HG02678 (cell line): ENCODE data around the gene FABP1.

ENCODE experiments used
- ATAC-seq: cut with Tn5 transposase; IDR thresholded peaks from one replicate; pipeline ENCODE4 v1.9.1; 2021; ENCODE audit warnings: mild to moderate bottlenecking, moderate library complexity; ENCODE audit not compliant: unreplicated experiment

FABP1 gene

GRCh38 chr2:88127888-88128653, at the start of gene FABP1:
Gene FABP1, minus strand, starts transcription at chr2:88128062. Its CDS starts 45 bp downstream, at chr2:88128017.
- no peak for ATAC-seq

- no peak for ATAC-seq
These were observed 49.7 kb upstream of the FABP1 start for GRCh38 chr2:88177556-88177955.

- ATAC-seq = no peak
These were observed 48.6 kb upstream of the FABP1 start for GRCh38 chr2:88176352-88176984.

GRCh38 chr2:88172882-88173281, 45.0 kb upstream of the FABP1 start:
- ATAC-seq = no peak

GRCh38 chr2:88171966-88172365, 44.1 kb upstream of the FABP1 start:
- ATAC-seq = no peak

GRCh38 chr2:88170472-88170892, 42.6 kb upstream of the FABP1 start:
- no peak for ATAC-seq

- no peak for ATAC-seq
These were observed 40.5 kb upstream of the FABP1 start for GRCh38 chr2:88168386-88168785.

GRCh38 chr2:88167740-88168139, 39.9 kb upstream of the FABP1 start:
- no peak for ATAC-seq

GRCh38 chr2:88165332-88166003, 37.6 kb upstream of the FABP1 start:
- no peak for ATAC-seq

GRCh38 chr2:88161446-88162244, 33.8 kb upstream of the FABP1 start:
- ATAC-seq = no peak

- ATAC-seq = no peak
These were observed 32.7 kb upstream of the FABP1 start for GRCh38 chr2:88160517-88160916.

- peak; percentile 64 for ATAC-seq
These were observed 32.1 kb upstream of the FABP1 start for GRCh38 chr2:88159955-88160415.

- peak; percentile 10 for ATAC-seq
These were observed 31.6 kb upstream of the FABP1 start for GRCh38 chr2:88159481-88159880.

GRCh38 chr2:88148929-88149438, 21.1 kb upstream of the FABP1 start:
- ATAC-seq = no peak

GRCh38 chr2:88147145-88147544, 19.3 kb upstream of the FABP1 start:
- ATAC-seq = no peak

GRCh38 chr2:88146590-88146989, 18.7 kb upstream of the FABP1 start:
- ATAC-seq = no peak

GRCh38 chr2:88144914-88145497, 17.1 kb upstream of the FABP1 start:
- ATAC-seq = no peak

GRCh38 chr2:88144271-88144670, 16.4 kb upstream of the FABP1 start:
- ATAC-seq = no peak

- no peak for ATAC-seq
These were observed 14.1 kb upstream of the FABP1 start for GRCh38 chr2:88141952-88142351.

GRCh38 chr2:88139804-88140203, 11.9 kb upstream of the FABP1 start:
- no peak for ATAC-seq
